ENCODE data around the gene EXT2.

EXT2 gene

DNA sequence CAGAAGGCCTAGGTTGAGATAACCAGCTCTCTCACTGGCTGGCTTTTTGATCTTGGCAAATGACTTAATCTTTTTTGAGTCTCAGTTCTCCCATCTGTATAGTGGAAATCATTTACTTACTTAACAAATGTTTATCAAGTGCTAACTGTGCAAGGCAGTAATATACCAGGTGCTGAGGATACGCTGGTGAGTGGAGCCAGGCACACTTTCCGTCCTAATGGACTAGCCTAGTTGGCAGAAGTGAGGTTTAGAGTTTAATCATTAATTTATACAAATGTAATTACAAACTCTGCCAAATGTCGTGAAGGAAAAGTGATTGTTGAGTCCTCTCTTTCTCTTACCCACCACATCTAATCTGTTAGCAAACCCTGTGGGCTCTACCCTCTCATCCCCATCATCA lies 33.3 kb downstream of the EXT2 start:
- in situ Hi-C loops (cut with MboI; ENCODE audit: low sequenced_read_pairs), result no loop called here

DNA sequence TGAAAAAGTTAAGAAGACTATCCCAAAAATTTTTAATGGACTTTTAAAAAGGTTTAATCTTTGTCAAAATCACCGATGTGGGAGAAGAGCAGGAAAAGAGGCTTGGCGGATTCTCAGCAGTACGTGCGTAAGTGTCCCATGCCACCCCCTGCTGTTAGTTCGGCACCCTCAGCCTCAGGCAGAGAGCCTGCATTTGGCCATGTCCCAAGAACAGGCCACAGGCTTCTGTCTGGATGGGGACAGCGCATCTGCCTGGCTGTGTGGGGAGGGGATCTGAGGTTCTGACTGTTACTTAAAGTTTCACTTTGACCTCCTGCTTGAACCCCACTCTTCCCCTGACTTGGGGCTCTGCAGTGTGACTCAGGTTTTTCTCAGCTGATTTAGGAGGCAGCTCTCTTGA lies 35.3 kb downstream of the EXT2 start:
- in situ Hi-C loops (cut with MboI; ENCODE audit: low sequenced_read_pairs), result no loop called here

DNA sequence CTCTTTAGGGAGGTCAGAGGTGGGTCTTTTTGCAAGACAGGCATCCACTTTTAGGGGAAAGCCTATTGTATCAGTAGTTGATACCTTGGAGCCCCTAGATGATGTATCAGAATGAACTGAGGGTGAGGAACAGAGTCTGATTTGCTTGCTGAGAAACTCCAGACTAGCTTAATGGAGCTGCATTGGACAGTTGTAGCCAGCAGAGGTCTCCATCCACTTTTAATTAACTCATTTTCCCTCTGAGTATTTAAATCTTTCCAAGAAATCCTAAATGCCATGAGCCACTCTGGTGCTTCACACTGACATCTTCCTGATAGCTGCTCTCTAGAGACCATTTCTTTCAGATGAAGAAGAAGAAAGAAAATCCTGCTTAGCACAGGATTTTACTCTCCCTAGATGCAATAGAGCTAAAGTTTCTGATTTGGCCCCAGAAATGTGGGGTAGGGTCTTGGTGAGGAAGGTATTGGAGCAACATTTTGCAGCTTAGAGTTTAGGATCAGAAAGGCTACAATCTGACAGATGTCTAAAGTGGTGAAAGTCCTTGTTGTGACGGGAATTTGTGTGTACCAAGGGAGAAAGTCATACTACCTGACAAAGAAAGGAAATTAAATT lies 38.0 kb downstream of the EXT2 start:
- in situ Hi-C loops (cut with MboI; ENCODE audit: low sequenced_read_pairs), result no loop called here

DNA sequence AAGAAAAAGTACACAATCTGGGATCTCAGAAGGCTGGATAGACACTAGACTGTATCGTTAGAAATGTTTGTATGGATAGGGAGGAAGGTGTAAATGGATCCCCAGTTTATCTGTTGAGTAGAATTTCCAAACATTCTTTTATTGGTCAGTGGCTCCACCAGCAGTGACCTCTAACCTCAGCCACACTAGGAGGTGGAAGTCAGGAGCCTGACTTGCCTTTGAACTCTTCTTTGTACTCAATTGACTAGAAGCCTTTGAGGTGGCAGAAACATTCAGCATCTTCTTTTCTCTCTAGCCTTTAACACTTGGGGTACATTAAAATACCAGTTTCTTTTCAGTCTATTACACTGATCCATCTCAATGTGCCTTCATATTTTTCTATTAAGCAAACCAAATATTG lies 39.1 kb downstream of the EXT2 start:
- in situ Hi-C loops (cut with MboI; ENCODE audit: low sequenced_read_pairs), result no loop called here

DNA sequence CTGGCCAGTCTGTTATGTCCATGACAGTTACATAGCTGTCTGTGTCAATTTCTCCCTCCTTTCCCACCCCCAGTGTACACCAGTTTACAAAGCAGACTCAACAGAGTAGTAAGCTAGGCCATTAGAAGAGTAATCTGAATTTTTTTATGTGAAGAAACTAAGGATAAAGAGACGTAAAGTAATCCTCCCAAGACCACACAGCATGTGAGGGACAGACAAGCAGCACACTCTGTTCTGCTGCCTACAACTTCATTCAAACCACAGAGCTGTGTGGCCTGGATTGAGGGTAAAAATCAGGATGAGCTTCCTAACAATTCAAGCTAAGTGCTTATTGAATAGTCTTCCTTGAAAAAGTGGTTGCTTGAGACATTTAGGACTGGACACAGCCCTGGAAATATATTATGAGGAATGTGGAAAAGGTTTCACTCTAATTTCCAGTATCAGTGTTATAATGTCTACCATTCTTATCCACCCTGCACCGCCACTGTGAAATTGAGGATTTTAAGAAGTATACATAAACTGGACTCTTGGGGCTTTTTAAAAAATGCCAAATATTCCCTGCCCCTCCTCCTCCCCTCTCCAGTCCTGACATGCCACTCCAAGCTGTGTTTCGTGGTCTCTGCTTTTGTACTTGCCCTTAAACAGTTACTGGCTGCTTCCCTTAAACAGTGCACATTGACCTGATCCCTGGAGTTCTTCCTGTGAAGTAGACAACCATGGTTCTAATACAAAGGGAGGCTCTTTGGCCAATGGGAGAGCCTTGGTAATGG lies 40.9 kb downstream of the EXT2 start:
- in situ Hi-C loops (cut with MboI; ENCODE audit: low sequenced_read_pairs), result no loop called here

DNA sequence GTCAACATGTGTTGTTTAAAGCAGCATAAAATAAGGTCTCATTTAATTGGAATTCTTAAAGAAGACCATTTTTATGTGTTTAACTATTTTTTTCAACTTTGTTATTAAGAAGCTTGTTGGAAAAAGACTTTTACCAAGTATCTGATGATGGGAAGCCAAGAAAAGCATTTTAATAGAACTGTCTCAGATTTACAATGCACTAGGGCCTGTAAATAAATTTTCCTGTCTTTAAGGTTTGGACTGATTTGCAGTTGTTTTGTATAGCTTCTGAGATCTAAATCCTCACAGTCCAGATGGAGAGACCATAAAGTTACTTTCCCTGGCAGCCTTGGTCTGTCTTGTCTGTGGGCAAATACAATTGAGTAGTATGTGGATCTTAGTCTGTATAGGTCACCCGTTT lies 41.6 kb downstream of the EXT2 start:
- in situ Hi-C loops (cut with MboI; ENCODE audit: low sequenced_read_pairs), result no loop called here

DNA sequence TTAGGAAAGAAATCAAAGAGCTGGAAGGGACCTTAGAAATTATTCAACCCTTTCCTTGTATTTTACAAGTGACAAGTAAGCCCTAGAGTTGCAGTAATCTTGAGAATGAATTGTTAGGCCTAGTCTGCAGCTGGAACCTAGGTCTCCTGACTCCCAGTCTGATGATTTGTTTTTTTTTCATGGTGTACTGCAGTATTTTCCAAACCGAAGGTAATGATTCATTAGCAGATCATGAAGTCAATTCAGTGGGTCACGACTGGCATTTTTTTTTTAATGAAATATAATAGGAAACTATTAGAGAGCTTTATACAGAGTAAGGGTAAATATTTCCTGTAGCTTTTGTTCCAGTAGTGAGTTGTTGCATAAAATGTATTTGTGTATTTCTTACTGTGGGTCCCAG lies 42.8 kb downstream of the EXT2 start:
- in situ Hi-C loops (cut with MboI; ENCODE audit: low sequenced_read_pairs), result no loop called here

DNA sequence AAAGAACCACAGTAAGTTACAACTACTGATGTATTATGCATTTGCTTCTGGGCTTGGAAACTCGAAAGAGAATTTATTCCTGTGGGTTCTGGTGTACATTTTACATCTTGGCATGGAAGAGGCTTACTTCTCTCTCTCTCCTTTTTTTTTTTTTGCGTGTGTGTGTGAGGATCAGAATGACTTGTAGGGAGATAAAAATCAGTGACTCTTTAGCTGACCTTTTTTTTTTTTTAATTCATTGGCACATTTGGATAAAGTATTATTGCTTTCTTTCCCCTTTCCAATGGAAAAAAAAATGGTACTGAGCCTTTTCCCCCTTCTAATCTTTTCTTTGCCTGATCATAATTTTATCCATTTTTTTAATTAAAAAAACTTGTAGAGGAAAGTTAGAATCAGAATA lies 43.5 kb downstream of the EXT2 start:
- in situ Hi-C loops (cut with MboI; ENCODE audit: low sequenced_read_pairs), result no loop called here

DNA sequence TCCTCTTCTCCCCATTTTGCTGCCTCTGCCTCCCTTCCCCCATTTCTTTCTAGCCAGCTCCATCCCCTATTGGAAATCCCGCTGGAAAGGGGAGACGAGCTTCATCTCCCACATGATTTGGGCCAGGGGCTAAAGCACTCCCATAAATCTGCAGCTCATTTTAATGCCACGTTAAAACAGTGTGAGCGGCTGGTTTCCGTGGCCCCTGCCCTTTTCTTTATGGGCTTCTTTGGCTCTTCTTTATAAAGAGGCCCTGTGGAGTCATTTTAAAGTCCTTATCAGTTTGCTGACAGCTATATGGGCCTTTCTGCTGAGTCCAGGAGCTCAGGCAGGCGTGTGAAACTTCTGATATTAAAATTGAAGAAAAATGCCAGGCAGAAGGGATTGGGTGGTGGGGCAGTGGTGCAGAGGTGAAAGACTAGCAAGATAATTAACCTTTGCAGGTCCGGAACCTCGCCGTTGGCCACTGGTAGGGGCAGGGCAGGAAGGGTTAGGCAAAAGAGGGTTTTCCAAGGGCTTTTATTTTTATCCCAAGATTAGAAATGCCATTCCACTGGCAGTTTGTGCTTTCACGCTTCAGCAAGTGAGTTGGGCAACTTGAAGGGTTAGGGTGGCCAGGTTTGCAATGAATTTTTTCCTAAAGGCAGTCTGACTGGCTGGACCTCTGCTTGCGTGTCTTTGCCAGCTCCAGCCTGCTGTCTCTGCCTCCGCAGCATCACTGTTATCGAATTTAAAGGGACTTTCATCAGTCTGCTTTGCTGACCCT lies 44.3 kb downstream of the EXT2 start:
- in situ Hi-C loops (cut with MboI; ENCODE audit: low sequenced_read_pairs), result no loop called here

DNA sequence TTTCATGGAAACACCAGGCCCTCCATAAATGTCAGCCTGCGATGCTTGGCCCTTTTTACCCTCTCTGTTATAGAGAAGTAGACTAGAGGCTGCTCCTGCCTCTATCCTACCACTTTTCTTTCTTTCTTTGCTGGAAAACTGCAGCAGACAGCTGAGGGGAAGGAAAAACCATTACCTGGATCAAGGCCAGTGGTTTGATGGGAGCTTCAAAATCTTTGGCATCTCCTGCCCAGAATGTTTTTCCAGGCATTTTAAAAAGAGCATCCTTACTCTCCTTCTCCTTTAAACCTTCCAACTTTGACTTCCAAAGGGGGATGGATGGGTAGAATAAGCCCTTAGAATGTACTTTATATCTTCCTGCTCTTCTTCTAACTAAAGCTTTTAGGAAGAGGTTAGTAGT lies 44.9 kb downstream of the EXT2 start:
- in situ Hi-C loops (cut with MboI; ENCODE audit: low sequenced_read_pairs), result no loop called here

DNA sequence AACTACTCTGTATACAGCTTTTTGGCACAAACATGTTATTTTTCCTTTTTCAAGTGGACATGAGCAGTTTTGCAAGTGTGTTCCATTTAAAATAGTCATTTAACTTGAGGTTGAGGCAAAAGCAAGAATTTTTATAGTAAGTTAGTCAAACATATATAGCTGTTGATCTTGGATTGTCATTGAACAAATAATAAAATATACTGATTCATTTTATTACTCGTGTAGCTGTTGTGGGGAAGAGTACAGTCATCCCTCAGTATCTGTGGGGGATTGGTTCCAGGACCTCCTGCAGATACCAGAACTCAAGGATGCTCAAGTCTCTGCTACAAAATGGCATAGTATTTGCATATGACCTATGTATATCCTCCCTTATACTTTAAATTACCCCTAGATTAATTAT lies 45.3 kb downstream of the EXT2 start:
- in situ Hi-C loops (cut with MboI; ENCODE audit: low sequenced_read_pairs), result no loop called here

DNA sequence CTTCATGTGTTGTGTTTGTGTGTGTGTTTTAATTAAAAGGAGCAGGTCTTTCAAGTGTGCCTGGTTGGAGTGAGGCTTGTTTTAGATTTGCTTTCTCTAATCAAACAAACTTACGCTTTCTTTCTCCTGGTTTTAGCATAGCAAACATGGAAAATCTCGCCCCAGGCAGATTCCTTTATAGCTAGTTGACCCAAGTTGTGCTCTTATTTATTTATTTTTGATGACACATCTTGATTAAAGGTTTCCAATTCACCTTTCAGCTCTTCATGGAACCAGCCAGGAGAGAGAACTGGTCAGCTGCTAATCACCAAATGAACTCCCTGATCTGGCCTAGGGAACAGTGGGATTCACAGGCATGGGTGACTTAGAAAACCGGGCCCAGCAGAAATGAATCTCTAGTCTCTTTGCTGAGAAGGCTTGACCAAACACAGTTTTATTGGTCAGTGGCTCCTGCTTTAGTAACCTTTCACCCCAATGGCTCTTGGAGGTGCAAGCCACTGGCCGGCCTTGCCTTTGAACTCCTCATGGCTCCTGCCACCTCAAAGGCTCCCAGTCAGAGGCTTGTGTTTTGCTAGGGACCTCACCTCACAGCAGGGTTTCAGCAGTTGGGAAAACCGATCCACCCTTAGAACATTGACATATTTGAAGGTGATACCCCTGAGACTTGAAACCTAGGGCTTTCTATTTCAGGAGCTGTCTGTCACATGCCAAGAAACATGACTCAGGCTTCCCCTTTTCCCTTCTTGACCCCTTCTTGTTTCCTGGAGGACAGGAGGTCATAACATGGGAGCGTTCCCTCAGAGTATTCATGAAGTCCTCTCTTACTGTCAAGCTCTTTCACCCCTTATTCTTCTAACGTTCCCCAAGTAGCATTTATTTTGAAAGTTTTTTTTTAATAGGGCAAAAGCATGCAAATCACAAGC lies 48.8 kb downstream of the EXT2 start:
- in situ Hi-C loops (cut with MboI; ENCODE audit: low sequenced_read_pairs), result no loop called here

DNA sequence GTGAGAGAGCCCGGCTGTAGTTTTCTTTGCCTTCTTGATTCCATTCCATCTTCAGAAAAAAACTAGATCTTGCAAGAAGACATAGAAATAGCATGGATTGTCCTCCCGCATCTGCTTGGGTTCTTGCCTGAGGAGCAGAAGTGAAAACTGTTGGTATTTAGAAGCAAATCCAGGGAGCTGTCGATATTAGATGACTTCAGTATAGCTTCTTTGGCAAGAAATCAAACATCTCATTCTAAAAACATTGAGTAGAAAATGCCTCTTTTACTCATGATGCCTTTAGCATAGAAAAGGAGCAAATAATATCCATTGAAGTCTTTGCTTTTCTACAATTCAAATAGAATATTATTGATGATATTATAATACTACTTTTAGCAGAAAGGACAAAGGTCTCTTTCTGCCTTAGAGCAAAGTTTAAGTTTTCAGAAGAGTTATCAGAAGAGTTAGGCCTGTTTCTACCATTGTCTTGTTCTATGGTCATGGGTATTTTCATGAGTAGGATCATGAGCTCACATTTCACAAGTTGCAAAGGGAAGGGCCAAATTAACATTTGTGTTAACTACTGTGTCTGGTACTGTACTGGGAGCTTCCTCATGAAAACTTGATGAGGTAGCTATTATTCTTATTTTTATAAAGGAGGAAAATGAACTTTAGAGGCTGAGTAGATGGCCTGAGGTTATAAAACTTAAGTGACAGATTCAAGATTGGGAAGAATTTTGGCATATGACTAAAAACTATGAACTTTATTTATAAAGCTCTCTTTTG lies 49.7 kb downstream of the EXT2 start:
- in situ Hi-C loops (cut with MboI; ENCODE audit: low sequenced_read_pairs), result no loop called here

DNA sequence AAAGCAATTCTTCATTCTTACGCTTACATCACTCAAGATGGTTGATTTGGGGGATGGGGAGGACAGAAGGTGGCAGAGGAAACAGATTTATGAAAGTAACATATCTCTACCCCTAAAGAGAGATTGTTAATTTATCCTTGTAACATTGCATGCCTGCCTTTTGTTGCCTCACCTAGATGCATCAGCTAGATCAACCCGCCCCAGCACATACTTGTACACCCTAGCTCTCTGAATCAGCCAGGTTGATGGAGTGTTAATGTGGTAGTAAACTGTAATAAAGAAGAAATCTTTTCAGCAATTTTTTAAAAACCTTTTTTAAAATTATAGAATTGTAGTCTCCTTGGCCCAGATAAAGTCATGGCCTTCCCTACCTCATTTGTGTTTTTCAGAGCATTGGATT lies 51.5 kb downstream of the EXT2 start:
- in situ Hi-C loops (cut with MboI; ENCODE audit: low sequenced_read_pairs), result no loop called here

DNA sequence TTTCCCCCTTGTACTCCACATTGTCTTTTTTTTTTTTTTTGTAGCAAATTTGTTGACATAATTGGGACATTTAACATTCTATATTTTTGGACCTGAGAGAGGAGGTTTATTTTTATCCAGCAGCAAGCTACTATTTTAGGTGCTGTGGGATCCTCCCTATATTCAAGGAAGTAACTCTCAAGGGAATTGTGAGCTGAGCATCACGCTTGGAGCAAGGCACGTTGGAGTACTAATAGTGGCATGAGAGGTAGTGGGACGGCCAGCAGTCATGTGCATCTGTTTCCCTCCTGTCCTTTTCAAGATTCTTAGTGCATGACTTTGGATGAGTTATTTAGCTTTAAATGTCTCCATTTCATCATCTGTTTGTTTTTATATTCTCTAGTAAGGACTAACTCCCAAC lies 52.3 kb downstream of the EXT2 start:
- in situ Hi-C loops (cut with MboI; ENCODE audit: low sequenced_read_pairs), result no loop called here

DNA sequence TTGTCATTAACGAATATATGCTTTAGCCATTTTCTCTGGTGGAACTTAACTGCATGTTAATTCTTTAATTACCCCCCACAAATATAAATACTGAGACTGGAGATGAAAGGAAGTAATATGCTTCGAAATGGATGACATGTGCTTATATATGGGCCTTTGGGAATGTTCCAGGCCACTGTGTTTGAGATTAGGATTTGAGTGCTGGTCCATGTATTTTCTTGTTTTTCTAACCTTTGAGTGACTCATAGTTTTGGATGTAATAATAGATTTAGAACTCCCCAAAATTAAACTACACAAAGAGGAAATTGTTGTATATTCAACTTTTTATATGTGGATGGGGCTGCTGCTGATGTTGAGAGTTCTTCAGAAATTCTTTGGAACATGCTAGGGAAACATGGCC lies 54.2 kb downstream of the EXT2 start:
- in situ Hi-C loops (cut with MboI; ENCODE audit: low sequenced_read_pairs), result no loop called here

DNA sequence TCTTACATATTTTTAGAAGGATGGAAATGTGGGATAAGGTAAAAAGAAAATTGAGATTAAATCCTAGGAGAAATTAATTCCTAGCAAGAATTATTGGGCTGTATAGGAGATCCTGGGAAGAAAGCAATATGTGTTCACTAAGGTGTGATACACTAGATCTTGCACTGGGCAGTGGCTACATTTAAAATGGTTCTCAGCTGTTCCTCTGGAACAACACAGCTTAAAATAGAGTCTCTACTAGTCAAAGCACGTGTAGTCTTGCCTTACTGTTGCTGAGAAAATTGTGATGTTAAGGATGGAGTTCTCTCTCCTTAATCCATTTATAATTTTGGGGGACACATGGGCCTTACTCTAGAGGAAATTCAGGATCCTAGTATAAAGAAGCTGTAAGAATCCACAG lies 54.9 kb downstream of the EXT2 start:
- in situ Hi-C loops (cut with MboI; ENCODE audit: low sequenced_read_pairs), result no loop called here

DNA sequence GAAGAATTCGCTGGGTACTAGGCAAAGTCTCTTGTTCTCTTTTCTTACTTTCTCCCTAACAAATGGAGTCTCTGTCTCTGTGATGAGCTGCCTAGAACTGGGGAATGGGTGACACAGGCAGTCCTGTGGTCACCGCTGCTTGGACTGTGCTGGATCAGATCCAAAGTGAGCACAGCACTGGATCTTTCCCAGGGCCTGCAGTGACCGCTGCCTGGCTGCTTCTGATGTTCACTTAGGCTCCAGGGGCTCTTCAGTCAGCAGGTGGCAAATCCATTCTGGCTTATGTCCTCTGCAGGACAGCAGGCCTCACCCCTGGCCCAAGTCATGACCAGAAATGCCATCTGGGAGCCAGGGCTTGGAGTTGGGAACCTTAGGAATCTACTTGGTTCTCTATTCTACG lies 61.5 kb downstream of the EXT2 start:
- in situ Hi-C loops (cut with MboI; ENCODE audit: low sequenced_read_pairs), result no loop called here

DNA sequence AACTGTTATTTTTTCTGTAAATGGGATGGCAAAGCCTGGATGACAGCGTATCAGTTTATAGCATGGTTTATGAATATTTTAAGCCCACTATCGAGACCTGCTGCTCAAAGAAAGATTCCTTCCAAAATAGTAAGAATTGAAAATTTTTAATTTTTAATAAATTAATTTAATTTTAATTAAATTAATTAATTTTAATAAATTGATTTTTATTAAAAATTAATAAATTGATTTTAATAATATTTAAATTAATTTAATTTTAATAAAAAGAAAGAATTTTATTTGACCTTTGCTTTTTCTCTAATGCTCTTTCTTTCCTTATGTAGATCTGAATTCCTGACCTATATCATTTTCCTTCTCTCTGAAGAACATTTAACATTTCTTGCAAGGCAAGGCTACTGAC lies 62.9 kb downstream of the EXT2 start:
- in situ Hi-C loops (cut with MboI; ENCODE audit: low sequenced_read_pairs), result no loop called here

Data from HL-60/S4 treated with phorbol 12-myristate 13-acetate at 8.2 ng/mL for 4 days and 3 days (cell line).